GM18858 (cell line): ENCODE measurements around the gene VAX1.
"Not testable (repeated sequence)": the region's sequence is repeated elsewhere in the genome, so short reads cannot be mapped to it uniquely, and the experiment has no call there.

Experiments used
- ATAC-seq: cut with Tn5 transposase; IDR thresholded peaks from one replicate; pipeline ENCODE4 v1.9.1; 2021; ENCODE audit not compliant: unreplicated experiment

The VAX1 gene

DNA sequence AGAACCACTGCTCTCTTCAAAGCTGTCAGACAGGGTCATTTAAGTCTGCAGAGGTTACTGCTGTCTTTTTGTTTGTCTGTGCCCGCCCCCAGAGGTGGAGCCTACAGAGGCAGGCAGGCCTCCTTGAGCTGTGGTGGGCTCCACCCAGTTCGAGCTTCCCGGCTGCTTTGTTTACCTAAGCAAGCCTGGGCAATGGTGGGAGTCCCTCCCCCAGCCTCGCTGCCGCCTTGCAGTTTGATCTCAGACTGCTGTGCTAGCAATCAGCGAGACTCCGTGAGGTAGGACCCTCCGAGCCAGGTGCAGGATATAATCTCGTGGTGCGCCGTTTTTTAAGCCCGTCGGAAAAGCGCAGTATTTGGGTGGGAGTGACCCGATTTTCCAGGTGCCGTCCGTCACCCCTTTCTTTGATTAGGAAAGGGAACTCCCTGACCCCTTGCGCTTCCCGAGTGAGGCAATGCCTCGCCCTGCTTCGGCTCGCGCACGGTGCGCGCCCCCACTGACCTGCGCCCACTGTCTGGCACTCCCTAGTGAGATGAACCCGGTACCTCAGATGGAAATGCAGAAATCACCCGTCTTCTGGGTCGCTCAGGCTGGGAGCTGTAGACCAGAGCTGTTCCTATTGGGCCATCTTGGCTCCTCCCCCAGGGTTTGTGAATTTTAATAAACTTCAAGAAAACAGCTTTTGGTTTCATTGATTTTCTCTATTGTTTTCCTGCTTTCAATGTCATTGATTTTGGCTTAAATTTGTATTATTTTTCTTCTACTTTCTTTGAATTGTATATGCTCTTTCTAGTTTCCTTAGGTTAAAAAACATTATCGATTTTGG is 53.4 kb downstream of the VAX1 start:
- not testable (repeated sequence) for ATAC-seq
